A204.1 (cell line): ENCODE measurements around the gene FUT2.
"Not testable (repeated sequence)": the region's sequence is repeated elsewhere in the genome, so short reads cannot be mapped to it uniquely, and the experiment has no call there.

Source experiments
- FAIRE-seq: peaks from 2 replicates; lab custom pipeline; 2012; peaks lifted over from hg19 to GRCh38; lab: Jason Lieb, UNC

The FUT2 gene

DNA sequence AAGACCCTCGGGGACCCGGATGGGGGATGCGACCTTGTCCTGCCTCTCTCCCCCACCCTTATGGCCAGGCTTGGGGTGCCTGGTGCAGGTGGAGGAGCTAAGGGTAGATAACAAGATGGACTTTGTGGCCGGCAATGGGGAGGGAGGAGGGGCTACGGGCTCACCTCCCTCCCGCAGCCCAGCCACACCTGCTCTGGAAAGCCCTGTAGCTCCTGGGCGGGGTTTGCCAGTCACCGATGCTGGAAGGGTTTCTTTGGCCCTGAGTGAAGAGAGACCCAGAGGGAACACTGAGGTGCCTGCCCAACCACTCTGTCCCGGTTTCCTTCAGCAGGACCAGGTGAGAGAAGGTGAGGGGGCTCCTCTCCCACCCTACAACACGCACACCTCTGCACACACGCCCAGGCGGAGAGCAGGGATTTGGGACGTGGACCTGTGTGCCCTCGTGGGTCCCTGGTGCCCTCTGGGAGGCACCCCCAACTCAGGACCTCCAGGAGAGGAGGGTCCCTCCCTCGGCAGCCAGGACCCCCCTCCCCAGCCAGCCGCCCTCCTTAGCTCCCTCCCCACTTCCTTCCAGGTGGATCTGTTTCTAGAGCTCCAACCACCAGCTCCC lies at the start of gene FUT2:
Gene FUT2 (plus strand): TSS at position 229 of the 610 bp plus-strand sequence. CDS start 6,986 bp downstream, outside the sequence.
- no peak for FAIRE-seq

DNA sequence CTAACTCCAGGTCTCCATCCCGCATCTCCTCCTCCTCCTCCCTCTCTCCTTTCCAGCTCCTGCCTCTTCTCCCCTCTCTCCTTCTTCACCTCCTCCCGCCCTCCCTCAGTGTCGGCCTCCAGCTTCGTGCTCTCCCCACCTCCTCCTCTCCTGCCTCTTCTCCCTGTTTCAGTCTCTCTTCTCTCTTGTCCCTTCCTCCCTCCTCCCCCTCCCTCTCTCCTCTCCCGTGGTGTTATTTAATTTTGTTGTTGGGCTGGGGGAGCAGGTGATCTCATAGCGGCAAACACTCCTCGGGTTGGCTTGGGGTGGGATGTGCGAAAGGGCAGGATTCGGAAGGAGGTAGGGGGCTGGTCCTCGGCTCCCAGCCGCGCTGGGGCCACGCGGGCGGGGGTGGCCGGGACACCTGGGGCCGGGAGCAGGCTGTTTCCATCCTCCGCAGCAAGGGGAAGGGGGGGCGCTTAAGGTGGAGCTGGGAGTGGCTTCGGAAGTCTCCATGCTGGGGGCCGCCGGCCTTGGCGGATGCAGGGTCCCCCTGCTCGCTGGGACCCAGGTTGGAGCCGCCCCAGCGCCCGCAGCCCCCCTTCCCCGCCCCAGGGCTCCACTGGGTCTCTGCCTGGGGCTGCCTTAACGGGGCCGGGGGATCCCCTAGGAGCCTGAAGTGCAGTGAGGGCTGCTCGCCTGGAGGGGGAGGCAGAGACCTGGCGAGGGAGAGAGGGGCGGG lies 49.6 kb upstream of the FUT2 start, which contains the start of gene CA11:
Gene CA11 (minus strand): TSS at position 187 of the 721 bp plus-strand sequence. CDS start 555 bp downstream, outside the sequence.
- FAIRE-seq, result no peak

DNA sequence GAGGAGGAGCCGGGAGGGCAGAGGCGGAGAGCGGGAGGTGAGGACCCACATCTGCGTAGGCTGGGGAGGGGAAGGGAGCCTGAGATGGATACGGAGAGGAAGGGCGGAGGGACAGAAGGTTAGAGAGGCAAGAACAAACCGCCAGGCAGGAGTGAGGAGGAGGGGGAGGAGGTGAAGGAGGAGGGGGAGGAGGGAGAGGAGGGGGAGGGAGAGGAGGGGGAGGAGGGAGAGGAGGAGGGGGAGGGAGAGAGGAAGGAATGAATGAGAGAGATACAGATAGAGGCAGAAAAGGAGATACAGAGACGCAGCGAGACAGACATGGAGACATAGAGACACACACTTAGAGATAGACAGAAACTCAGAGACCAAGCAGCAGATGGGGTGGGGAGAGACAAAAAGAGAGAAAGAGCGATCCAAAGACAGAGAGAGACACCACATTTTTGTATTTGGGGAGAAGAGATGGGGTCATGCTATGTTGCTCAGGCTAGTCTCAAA lies 49.0 kb upstream of the FUT2 start:
- no peak for FAIRE-seq

DNA sequence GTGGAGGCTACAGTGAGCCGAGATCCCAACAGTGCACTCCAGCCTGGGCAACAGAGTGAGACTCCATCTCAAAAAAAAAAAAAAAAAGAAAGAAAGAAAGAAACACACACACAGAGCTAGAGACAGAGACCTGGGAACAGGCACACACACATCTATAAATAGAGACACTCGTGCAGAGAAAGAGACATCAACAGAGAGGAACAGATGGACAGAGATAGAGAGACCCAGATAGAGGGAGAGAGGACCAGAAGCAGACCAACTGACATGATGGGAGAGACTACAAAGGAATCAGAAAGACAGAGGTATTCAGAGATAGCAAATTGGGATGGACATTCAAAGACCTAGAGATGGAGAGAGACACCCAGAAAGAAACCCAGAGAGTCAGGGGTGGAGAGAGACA lies 47.6 kb upstream of the FUT2 start:
- no peak for FAIRE-seq

DNA sequence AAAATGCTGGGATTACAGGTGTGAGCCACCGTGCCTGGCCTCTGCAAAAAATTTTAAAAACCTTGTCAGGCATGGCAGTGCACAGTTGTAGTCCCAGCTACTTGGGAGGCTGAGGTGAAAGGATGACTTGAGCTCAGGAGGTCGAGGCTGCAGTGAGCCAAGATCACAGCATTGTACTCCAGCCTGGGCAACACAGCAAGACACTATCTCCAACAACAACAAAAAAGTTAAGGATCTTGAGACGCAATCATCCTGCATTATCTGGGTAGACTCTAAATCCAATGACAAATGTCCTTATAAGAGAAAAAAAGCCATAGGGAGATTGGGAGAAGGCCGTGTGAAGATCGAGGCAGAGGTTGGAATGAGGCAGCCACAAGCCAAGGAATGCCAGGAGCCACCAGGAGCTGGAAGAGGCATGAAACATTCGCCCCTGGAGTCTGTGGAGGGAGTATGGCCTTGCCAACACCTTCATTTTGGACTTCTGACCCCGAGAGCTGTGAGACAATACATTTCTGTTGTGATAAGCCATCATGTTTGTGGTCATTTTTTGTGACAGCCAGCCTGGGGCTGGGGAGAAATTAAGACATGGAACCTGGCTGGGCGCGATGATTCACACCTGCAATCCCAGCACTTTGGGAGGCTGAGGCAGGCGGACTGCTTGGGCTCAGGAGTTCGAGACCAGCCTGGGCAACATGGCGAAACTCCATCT lies 44.6 kb upstream of the FUT2 start:
- no peak for FAIRE-seq

DNA sequence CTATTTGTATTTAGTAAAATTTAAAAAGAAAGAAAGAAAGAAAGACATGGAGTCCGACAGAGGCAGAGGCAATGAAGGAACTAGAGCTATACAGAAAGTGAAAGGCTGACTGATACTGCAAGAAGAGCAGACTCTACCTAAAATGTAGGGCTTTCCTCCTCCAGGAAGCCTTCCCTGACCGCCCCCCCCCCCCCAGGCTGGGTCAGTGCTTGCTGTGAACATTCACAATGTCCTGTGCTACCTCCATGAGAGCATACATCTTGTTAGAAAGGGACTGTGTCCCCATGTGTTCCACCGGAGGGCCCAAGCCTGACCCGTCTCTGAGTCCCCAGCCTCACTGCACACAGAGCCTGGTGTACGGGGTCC lies 44.1 kb upstream of the FUT2 start:
- no peak for FAIRE-seq

DNA sequence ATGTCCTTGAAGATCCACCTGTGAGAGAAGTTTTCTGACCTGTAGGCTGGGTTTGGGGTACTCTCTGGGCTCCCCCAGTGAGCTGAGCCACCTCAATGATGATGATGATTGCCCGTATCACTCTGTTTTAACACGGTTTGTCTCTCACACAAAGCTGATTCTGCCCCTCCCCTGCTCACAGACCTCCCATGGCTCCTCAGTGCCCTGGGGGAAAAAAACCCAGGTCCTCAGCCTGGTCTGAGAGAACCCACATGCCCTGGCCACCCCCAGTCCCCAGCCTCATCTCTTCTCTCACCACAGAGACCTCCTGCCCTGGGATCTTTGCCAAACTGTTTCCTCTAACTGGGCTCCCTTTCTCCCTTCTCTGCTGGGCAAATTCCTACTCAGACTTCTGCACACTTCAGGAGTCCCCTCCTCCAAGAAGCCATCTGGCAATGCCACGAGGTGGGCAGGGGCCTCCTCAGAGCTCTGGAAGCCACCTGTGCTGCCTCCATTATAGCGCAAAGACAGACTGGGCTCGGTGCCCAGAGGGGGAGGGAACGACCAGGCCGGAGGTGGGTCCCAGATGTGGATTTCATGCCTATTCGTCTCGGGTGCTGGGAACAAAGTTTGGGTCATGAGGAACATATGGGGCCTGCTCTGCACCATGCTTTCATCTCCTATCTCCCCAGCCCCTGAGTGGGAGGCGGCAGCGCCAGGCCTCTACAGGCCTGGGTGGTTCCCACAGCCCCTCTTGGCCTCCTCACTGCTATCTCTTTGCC lies 41.3 kb upstream of the FUT2 start:
- FAIRE-seq, result no peak

DNA sequence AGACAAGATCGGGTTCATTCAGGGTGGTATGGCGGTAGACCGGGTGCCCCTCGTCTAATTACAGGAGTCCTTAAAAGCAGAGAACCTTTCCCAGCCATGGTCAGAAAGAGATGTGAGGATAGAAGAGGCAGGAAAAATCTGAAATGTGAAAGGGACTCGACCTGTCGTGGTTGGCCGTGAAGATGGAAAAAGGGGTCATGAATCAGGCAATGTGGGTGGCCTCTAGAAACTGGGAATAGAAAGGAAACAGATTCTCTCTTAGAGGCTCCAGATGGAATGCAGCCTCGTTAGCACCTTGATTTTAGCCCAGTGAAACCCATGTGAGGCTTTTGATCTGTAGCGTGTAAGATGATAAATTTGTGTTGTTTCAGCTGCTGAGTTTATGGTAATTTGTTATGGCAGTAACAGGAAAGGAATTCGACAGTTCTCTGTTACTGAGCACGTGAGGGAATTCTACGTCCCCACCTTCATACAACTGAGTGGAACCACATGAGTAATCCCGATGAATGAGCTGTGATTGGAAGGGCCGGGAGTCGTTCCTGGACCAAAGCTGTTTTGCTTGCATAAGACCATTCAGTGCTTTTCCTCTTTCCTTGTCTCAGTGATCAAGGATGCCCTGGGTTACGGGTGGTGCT lies 38.8 kb upstream of the FUT2 start:
- no peak for FAIRE-seq

DNA sequence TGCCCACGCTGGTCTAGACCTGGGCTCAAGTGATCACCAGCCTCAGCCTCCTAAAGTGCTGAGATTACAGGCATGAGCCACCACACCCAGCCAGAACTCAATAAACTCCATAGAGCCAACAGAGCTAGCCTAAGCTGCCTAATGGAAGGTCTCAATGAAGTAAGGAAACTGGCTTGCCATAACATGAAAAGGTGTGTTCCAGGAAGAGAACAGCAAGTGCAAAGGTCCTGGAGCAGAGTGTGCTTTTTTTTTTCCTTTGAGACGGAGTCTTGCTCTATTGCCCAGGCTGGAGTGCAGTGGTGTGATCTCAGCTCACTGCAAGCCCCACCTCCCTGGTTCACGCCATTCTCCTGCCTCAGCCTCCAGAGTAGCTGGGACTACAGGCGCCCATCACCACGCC lies 37.9 kb upstream of the FUT2 start:
- FAIRE-seq, result not testable (repeated sequence)

DNA sequence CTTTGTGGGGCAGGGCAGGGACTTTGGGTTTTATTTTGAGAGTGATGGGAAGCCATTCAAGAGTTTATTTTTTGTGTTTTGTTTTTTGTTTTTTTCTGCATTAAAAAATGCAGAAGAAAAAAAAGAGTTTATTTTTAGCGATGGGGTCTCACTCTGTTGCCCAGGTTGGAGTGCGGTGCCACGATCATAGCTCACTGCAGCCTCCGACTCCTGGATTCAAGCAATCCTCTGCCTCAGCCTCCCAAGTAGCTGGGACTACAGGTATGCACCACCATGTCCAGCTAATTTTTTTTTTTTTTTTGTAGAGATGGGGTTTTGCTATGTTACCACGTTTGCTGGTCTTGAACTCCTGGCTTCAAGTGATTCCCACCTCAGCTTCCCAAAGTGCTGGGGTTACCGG lies 37.3 kb upstream of the FUT2 start:
- FAIRE-seq, result no peak

DNA sequence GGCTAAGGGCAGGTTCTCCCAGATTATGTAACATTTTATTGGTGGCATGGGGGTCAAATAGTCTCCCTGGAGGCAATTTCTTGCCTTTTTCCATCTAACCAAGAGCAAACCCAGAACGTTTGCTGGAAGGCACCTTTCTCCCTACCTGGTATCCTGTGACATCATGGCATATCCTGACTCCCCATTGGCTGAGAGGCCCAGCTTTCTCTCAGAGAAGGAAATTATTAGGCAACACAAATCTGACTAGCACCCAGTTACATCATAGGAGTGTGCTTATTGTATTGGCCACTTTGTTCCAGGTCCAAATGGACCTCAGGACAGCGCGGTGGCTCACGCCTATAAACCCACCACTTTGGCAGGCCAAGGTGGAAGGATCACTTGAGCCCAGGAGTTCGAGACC lies 36.0 kb upstream of the FUT2 start:
- FAIRE-seq, result no peak

DNA sequence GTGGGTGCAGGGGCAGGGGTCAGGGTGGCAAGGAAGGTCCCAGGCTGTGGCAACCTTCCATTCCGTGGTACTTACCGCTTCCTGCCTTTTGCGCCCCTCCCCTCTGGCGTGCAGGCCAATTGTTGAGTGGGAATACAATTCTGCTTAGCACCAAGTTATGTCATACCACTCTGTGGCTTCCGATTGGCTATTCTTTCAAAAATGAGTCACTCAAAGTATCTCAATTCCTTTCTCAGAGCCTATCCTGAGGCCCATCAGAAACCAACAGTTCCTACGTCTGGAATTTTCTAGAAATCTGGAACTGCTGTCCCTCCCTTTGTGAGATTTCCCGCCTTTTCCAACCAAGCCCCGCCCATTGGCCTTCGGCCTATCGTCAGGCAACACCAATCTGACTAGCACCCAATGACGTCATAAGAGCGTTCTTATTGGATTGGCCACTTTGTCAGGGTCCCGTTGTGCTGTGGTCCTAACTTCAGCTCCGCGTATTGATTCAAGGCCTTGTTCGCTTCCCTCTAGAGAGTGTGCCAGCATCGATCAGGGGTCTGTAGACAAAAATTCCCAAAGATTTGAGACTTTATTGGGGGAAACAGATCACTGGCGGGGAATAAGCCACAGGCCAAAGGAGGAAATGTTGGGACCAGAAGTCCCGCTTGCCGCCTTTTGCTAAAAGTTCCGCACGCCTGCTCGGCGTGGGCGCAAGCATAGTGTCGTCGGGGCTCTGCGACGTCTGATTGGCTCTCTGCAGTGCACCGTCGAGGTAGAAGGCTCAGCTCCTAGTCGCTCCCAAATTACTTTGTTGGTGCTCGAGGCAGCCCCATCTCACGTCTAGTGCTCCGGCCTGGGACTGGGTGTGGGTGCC lies 34.7 kb upstream of the FUT2 start:
- peak; percentile 97 for FAIRE-seq

DNA sequence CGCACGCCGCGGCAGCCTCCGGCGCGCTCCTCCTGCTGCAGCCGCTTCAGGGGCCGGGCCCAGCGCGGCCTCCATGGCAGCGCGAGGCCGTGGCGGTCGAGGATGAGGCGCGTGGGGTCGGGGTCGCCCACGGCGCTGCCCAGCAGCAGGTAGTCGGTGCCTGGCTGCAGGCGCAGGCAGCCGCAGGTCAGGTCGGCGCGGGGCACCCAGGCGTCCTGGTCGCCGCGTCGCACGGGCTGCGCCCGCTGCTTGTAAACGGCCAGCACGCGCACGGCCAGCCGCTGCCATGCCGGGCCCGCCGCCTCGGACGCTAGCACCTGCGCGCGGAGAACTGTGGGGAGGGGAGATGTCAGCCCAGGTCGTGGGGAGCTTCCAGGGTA lies 34.1 kb upstream of the FUT2 start:
- no peak for FAIRE-seq

DNA sequence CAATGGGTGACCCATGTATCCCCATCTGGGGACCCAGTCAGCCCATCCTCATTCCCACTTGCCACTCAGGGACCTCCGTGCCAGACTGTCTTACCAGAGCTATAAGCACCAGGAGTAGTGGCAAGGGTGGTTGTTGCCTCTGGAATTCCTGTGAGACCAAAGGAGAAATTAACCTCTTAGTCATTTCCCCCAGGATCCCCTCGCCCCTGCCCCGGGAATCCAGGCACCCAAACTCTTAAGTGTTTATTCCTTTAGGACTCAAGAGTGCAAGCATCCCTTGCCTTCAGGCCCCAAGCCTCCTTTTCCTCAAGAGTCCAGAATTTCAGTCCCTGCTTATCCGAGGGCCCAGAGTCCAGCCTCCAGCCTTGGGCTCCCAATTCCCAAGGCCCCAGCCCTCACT lies 32.1 kb upstream of the FUT2 start:
- no peak for FAIRE-seq

DNA sequence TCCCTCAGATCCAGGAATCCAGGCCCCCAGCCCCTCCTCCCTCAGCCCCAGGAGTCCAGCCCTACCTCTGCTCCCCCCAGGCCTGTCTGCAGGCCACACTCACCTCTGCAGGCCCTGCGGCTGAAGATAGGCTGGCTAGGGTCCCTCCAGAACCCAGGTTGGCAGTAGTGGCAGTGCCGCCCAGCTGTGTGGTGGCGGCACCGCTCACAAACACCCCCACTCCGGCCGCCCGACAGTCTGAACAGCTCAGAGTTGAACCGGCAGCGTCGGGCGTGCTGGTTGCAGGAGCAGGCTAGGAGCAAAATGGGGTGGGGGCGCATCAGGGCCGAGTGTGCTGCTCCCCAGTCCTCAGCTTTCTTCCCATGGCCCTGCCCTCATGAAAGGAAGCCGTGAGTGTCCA lies 31.3 kb upstream of the FUT2 start:
- no peak for FAIRE-seq

DNA sequence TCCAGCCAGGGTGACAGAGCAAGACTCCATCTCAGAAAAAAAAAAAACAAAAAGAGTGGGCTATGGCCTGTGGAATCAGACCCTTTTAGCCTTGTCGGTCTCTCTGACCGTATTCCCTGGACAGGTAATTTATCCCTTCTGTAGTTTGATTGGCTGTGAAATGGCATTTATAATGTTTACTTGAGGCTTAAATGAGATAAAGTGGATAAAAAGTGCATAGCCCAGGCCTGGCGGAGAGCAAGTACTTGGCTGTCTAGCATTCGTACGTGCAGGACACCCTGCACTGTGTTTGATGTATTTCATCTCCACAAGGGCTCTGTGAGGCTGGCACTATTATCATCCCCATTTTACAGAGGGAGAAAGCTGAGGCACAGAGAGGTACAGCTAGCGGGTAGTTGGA lies 30.0 kb upstream of the FUT2 start:
- no peak for FAIRE-seq

DNA sequence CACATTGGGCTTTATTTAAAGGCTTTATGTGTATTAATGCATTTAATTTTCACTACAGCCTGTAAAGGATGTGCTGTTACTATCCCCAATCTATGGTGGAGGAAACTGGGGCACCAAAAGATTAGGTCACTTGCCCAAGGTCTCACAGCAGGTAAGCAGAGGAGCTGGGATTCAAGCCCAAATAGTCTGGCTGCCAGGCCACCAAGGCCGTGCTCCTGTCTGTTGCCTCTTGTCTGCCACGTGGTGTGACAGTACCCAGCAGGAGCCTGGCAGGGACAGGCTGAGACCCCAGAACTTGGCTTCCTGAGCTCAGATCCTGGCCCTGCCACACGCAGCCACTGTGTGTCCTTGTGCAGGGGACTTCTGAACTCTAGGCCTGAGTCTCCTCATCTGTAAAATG lies 27.4 kb upstream of the FUT2 start:
- no peak for FAIRE-seq

DNA sequence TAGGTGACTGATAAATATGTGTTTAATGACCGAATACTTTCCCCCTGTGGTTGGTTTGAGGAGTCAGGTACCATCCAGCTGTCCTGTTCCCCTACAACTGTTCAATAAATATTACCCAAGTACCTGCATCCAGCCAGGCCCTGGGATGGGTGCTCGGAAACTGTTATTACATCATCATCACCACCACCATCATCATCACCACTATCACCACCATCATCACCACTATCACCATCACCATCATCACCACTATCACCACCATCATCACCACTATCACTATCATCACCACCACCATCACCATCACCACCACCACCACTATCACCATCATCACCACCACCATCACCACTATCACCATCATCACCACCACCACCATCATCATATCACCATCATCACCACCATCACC lies 27.0 kb upstream of the FUT2 start:
- FAIRE-seq, result no peak

DNA sequence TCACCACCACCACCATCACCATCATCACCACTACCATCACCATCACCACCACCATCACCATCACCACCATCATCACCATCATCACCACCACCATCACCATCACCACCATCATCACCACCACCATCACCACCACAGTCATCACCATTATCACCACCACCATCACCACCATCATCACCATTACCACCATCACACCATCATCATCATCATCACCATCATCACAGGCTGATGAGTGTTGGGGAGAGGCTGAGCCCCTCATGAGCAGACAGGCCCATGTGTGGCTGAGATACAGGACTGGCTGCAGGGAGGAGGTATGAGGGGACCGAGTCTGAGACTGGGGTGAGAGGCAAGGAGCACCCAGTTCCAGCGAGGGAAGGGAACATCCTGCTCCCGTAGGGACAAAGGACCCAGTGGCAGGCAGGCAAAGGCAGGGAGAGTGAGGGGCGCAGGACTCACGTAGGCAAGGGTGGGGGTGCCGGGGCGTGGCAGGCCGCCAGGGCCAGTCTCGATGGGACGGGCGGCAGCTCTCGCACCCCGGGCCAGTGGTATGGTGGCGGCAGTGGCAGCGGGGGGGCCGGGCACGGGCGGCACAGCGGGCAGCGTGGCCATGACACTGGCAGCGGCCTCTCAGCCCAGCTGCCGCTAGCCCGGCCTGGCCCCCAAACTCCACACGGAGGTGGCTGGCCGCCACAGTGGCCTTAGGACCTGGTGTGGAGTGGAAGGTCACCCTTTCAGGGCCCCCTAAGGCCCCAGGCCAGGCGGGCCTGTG lies 25.7 kb upstream of the FUT2 start:
- no peak for FAIRE-seq

DNA sequence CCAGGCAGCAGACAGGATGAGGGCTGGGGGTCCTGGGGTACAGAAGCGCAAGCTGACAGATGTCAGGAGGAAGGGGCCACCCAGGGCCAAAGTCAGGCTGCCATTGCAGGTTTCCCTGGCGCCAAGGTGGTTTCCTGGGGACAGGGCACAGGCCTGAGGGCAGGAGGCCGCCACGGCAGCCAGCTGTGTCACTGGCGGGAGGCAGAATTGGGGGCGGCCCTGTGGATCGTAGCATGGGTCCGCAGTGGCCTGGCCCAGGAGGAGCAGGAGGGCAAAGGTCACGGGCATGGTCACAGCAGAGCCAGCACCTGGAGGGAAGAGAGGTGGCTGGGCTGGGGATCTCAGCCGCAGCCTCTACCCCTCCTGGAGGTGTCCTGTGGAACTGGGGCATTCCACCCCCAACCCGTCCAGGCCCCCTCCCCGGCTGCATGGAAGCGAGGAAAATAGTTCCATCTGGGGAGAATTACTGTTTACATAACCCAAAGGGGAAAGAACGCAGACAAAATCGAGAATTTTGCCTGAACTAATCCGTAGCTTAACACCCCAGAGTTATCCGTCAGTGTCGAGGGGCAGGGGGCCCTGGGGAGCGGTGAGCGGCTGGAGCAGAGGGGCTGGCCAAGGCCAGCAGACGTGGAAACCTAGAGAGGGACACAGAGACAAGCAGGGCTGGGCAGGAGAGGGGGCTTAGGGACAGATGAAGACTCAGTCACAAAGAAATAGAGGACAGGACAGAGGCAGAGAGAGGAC lies 24.9 kb upstream of the FUT2 start:
- no peak for FAIRE-seq
